HG03565 (cell line): ENCODE measurements around the gene SCEL.
"Not testable (repeated sequence)": the region's sequence is repeated elsewhere in the genome, so short reads cannot be mapped to it uniquely, and the experiment has no call there.

Experiments used
- ATAC-seq: cut with Tn5 transposase; IDR thresholded peaks from one replicate; pipeline ENCODE4 v1.9.1; 2021; ENCODE audit warnings: mild to moderate bottlenecking, moderate library complexity; ENCODE audit not compliant: unreplicated experiment

Gene SCEL

GRCh38 chr13:77653301-77653700 is 117.8 kb downstream of the SCEL start:
- ATAC-seq, result no peak

- ATAC-seq, result not testable (repeated sequence)
These were observed 124.5 kb downstream of the SCEL start for GRCh38 chr13:77660016-77660415.

- ATAC-seq, result no peak
These were observed 125.3 kb downstream of the SCEL start for GRCh38 chr13:77660841-77661250.

- not testable (repeated sequence) for ATAC-seq
These were observed 126.8 kb downstream of the SCEL start for GRCh38 chr13:77662301-77662700.

GRCh38 chr13:77662831-77663230 is 127.3 kb downstream of the SCEL start:
- ATAC-seq, result not testable (repeated sequence)

- no peak for ATAC-seq
These were observed 139.3 kb downstream of the SCEL start for GRCh38 chr13:77674852-77675251.

GRCh38 chr13:77678691-77679235 is 143.3 kb downstream of the SCEL start:
- no peak for ATAC-seq

GRCh38 chr13:77687799-77688198 is 152.3 kb downstream of the SCEL start:
- no peak for ATAC-seq

GRCh38 chr13:77691871-77692270 is 156.4 kb downstream of the SCEL start:
- no peak for ATAC-seq

- ATAC-seq, result no peak
These were observed 157.4 kb downstream of the SCEL start for GRCh38 chr13:77692746-77693448.

- ATAC-seq, result no peak
These were observed 158.0 kb downstream of the SCEL start for GRCh38 chr13:77693449-77693940.
